Coronary artery (tissue), 2 donors: Measurements from ENCODE around the gene KCNAB1.

Experiments
- DNase-seq: peaks from one replicate; pipeline ENCODE4 v3.0.0-alpha.2; 2017; ENCODE audit warnings: low spot score
- H3K27ac ChIP-seq, 2 donors: fragments of 200-600 bp; sonication (generic); one replicate each; pipeline ENCODE4 v1.5.1; 2016 to 2019
- H3K4me3 ChIP-seq: fragments of 200-600 bp; sonication (generic); 2 replicates; pipeline ENCODE4 v1.5.1; 2016; ENCODE audit warnings: mild to moderate bottlenecking, moderate library complexity
- TF ChIP-seq, protein P1 (sequence below): fragments of 200-600 bp; sonication (generic); IDR thresholded peaks from one replicate; pipeline ENCODE4 v1.5.1; 2019; ENCODE audit warnings: antibody characterized with exemption

The KCNAB1 gene

DNA sequence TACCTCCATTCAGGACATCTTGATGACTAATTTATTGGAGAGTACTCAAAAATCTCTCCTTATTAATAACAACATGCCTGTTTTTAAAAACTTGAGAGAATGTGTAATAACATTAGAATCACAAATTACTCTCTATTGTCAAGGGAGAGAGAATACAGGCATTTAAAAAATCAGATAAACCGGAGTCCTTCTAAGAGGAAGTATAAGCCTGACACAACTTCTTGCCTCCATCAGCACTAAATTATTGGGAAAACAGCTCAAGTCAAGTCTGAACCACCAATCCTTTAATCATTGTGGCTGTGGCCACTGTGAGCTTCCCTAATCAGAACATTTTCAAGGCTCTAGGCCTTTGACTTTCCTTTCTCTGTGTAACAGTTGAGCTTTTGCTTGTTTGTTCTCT is 396.6 kb downstream of the KCNAB1 start:
- Histone ChIP-seq H3K4me3 (no peak overlapping the region), H3K27ac (no peak overlapping the region)
- TF ChIP-seq, protein P1, sequence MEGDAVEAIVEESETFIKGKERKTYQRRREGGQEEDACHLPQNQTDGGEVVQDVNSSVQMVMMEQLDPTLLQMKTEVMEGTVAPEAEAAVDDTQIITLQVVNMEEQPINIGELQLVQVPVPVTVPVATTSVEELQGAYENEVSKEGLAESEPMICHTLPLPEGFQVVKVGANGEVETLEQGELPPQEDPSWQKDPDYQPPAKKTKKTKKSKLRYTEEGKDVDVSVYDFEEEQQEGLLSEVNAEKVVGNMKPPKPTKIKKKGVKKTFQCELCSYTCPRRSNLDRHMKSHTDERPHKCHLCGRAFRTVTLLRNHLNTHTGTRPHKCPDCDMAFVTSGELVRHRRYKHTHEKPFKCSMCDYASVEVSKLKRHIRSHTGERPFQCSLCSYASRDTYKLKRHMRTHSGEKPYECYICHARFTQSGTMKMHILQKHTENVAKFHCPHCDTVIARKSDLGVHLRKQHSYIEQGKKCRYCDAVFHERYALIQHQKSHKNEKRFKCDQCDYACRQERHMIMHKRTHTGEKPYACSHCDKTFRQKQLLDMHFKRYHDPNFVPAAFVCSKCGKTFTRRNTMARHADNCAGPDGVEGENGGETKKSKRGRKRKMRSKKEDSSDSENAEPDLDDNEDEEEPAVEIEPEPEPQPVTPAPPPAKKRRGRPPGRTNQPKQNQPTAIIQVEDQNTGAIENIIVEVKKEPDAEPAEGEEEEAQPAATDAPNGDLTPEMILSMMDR = no peak
- no peak for DNase-seq

DNA sequence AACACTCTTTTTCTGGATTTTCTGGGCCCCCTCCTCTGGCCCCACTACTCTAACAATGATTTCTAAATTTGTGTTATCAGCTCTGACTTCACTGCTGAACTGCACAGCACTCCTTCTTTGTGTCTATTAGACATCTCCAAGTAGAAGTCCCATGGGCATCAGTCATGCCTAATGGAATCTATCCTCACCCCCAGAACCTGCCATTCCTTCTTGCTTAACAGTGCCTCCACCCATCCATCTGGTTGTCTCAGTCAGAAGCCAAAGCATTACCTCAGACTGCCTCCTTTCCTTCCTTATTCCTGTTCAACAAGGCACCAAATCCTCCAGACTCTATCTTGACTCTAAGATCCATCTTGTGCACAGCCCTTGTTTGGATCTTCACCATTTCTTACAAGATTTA is 398.3 kb downstream of the KCNAB1 start:
- H3K4me3 ChIP-seq = no peak overlapping the region
- no peak overlapping the region for H3K27ac ChIP-seq
- DNase-seq = no peak
- TF ChIP-seq, protein P1 = no peak

DNA sequence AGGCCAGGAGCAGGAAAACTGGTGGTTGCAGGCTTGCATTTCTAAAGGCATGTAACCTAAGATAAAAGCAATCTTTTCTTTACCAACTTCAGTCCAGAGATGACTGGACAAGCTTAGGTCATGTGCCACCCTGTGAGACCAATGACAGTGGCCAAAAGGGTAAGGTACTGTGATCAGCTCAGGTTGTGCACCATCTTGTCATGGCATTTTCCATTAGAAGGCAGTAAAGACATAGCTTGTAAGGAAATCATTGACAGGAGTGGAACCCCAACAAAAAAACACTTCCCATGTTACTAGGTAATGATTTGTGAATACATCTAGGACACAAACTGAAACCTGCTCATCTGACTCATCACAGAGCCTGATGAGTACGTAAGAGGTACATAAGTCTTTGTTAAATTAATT is 399.4 kb downstream of the KCNAB1 start:
- no peak overlapping the region for H3K27ac ChIP-seq
- no peak overlapping the region for H3K4me3 ChIP-seq
- no peak for DNase-seq
- TF ChIP-seq, protein P1 = no peak

DNA sequence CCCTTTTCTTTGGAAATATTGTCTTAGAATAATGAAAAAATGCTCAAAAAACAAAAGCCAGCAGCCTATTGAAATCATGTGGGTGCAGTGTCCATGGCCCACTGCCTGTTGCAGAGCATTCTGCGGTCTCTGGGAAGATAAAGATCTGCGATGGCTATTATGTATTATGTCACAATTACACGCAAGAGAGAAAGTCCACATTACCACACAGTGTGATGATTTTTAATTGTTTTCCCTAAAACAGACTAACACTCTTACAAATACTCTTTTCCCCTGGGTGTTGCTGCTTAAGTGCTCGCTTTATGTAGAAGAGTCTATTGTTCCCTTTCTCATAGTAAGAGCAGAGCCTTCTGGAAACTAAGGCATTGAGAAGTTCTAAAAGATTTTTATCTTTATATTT is 402.3 kb downstream of the KCNAB1 start:
- H3K27ac ChIP-seq = no peak overlapping the region
- no peak for DNase-seq
- H3K4me3 ChIP-seq = no peak overlapping the region
- TF ChIP-seq, protein P1 = no peak

DNA sequence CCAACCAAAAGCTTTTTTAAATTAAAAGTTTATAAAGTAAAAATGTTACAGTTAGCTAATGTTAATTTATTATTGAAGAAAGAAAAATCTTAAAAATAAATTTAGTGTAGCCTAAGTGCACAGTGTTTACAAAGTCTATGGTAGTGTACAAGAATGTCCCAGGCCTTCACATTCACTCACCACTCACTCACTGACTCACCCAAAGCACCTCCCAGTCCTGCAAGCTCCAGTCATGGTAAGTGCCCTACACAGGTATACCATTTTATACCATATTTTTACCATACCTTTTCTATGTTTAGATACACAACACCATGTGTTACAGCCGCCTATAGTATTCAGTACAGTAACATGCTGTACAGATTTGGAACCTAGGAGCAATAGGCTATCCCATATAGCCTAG is 405.4 kb downstream of the KCNAB1 start:
- no peak overlapping the region for H3K27ac ChIP-seq
- no peak overlapping the region for H3K4me3 ChIP-seq
- no peak for DNase-seq
- TF ChIP-seq, protein P1 = no peak

DNA sequence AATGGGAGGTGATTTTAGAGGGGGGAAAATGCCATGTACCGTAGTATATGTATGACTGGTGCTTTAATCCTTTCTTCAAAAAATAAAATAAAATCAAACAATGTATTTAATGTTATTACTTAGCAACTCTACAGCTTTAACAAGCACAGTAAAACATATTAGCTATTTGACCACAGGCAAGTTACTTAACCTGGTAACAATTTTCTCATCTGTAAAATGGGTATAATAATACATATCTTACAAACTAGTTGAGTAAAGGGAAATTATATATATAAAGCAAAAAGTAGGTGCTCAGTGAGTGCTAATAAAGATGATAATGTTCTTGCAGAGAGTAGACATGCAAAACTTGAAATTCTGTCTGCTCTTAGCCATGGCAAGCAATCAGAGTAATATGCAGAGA is 406.7 kb downstream of the KCNAB1 start:
- Histone ChIP-seq H3K27ac (no peak overlapping the region), H3K4me3 (no peak overlapping the region)
- no peak for DNase-seq
- TF ChIP-seq, protein P1 = no peak

DNA sequence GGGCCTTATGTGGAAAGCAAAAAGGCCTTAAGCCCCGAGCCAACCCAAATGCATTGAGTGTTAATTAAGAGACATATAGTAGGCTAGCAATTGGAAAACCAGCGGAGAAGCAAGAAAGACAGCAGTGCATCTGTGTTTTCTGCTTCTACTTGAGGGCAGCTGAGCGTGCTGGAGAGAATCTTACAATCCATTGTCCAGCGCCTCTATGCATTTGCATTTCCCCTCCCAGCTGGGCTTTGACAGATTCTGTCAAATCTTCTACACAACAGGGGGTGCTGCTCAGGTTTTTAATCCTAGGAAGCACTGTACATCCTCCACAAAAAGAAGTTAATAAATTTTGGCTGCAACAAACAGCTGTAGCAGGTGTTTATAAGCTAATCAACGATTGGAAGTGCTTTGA is 410.6 kb downstream of the KCNAB1 start:
- no peak overlapping the region for H3K4me3 ChIP-seq
- no peak overlapping the region for H3K27ac ChIP-seq
- no peak for DNase-seq
- TF ChIP-seq, protein P1 = no peak
